T-helper 22 cell (primary cell): ENCODE results near the gene EIF1AD.
"Not testable (repeated sequence)": the region's sequence is repeated elsewhere in the genome, so short reads cannot be mapped to it uniquely, and the experiment has no call there.

Experiments used
- DNase-seq: peaks from one replicate; pipeline ENCODE4 v3.0.0-alpha.2; 2020; ENCODE audit warnings: low read depth

EIF1AD gene

GRCh38 chr11:65968600-65969482, 33.1 kb downstream of the EIF1AD start:
- no peak for DNase-seq

- no peak for DNase-seq
Measured at GRCh38 chr11:65967329-65967934, 34.5 kb downstream of the EIF1AD start.

GRCh38 chr11:65965986-65966762, 35.8 kb downstream of the EIF1AD start:
- DNase-seq, result no peak

GRCh38 chr11:65964906-65965305, 37.1 kb downstream of the EIF1AD start:
- DNase-seq, result no peak

- DNase-seq, result no peak
Measured at GRCh38 chr11:65962141-65962564, 39.8 kb downstream of the EIF1AD start.

- DNase-seq, result peak; percentile 98
Measured at GRCh38 chr11:65961267-65962140, 40.5 kb downstream of the EIF1AD start, which contains the start of gene SART1. TSS of gene SART1 (plus strand) at chr11:65961734. CDS start at chr11:65961781, 47 bp downstream.

GRCh38 chr11:65960824-65961266, 41.1 kb downstream of the EIF1AD start:
- no peak for DNase-seq

- DNase-seq, result no peak
Measured at GRCh38 chr11:65958774-65959420, 43.1 kb downstream of the EIF1AD start.

- no peak for DNase-seq
Measured at GRCh38 chr11:65958291-65958690, 43.7 kb downstream of the EIF1AD start.

GRCh38 chr11:65954771-65955170, 47.2 kb downstream of the EIF1AD start:
- DNase-seq, result no peak

- DNase-seq, result no peak
Measured at GRCh38 chr11:65953471-65953870, 48.5 kb downstream of the EIF1AD start.

GRCh38 chr11:65952052-65952521, 49.9 kb downstream of the EIF1AD start:
- no peak for DNase-seq

GRCh38 chr11:65951641-65952040, 50.3 kb downstream of the EIF1AD start:
- not testable (repeated sequence) for DNase-seq

GRCh38 chr11:65950711-65951110, 51.2 kb downstream of the EIF1AD start:
- DNase-seq, result not testable (repeated sequence)

- no peak for DNase-seq
Measured at GRCh38 chr11:65947603-65948125, 54.3 kb downstream of the EIF1AD start.

GRCh38 chr11:65947133-65947532, 54.8 kb downstream of the EIF1AD start:
- DNase-seq, result no peak

- no peak for DNase-seq
Measured at GRCh38 chr11:65946655-65947054, 55.3 kb downstream of the EIF1AD start.
